ENCODE data around the gene MTARC2.

Gene MTARC2

GRCh38 chr1:220772846-220773245 lies 24.7 kb downstream of the MTARC2 start:
- Histone ChIP-seq H3K4me3 (replicated peaks; ENCODE audit: insufficient read depth, low read length) (no peak overlapping the region), H3K27me3 (ENCODE audit: insufficient read depth, poor library complexity, severe bottlenecking) (no peaks in the 10 kb centered on the region), H3K27ac (replicated peaks) (no peak overlapping the region)
- DNase-seq (ENCODE audit: low read depth in 1 of 2, low spot score in 1 of 2), result no peak
- no peak for TF ChIP-seq CTCF (IDR thresholded peaks at IDR 0.05; ENCODE audit: insufficient read depth, low read length)
- no peak for TF ChIP-seq GABPA (IDR thresholded peaks at IDR 0.05; ENCODE audit: low read depth)
- no peak for TF ChIP-seq POLR2AphosphoS5 (IDR thresholded peaks at IDR 0.05; ENCODE audit: low read depth)
- TF ChIP-seq REST (IDR thresholded peaks at IDR 0.05; ENCODE audit: insufficient replicate concordance, low read depth), result no peak
- TF ChIP-seq SPI1 (IDR thresholded peaks at IDR 0.05; ENCODE audit: borderline replicate concordance, low read depth), result no peak

- H3K4me3 ChIP-seq (replicated peaks; ENCODE audit: insufficient read depth, low read length), result no peak overlapping the region
- no peak for DNase-seq (ENCODE audit: low read depth in 1 of 2, low spot score in 1 of 2)
- no peak overlapping the region for H3K27ac ChIP-seq (replicated peaks)
- H3K27me3 ChIP-seq (ENCODE audit: insufficient read depth, poor library complexity, severe bottlenecking), result no peaks in the 10 kb centered on the region
- TF ChIP-seq CTCF (IDR thresholded peaks at IDR 0.05; ENCODE audit: insufficient read depth, low read length) (peak; percentile 56), GABPA (IDR thresholded peaks at IDR 0.05; ENCODE audit: low read depth) (no peak), REST (IDR thresholded peaks at IDR 0.05; ENCODE audit: insufficient replicate concordance, low read depth) (no peak)
These were observed 27.2 kb downstream of the MTARC2 start for GRCh38 chr1:220775240-220775853.

- Histone ChIP-seq H3K27ac (replicated peaks) (no peak overlapping the region), H3K27me3 (ENCODE audit: insufficient read depth, poor library complexity, severe bottlenecking) (no peaks in the 10 kb centered on the region), H3K4me3 (replicated peaks; ENCODE audit: insufficient read depth, low read length) (no peak overlapping the region)
- no peak for DNase-seq (ENCODE audit: low read depth in 1 of 2, low spot score in 1 of 2)
- TF ChIP-seq REST (IDR thresholded peaks at IDR 0.05; ENCODE audit: insufficient replicate concordance, low read depth) (no peak), SPI1 (IDR thresholded peaks at IDR 0.05; ENCODE audit: borderline replicate concordance, low read depth) (no peak), POLR2AphosphoS5 (IDR thresholded peaks at IDR 0.05; ENCODE audit: low read depth) (no peak), CTCF (IDR thresholded peaks at IDR 0.05; ENCODE audit: insufficient read depth, low read length) (no peak), GABPA (IDR thresholded peaks at IDR 0.05; ENCODE audit: low read depth) (no peak)
These were observed 28.1 kb downstream of the MTARC2 start for GRCh38 chr1:220776254-220776653.

Measured in HL-60 (cell line).